ELF-1 (cell line): Measurements from ENCODE around the gene DDC.

ENCODE experiments used
- DNase-seq: peaks from one replicate; pipeline ENCODE4 v3.0.0-alpha.2; 2016; ENCODE audit warnings: low read depth, low spot score

DDC gene

GRCh38 chr7:50564640-50565558 lies at the start of gene DDC:
TSS of gene DDC (minus strand) at chr7:50565405. CDS start at chr7:50544085, 21,320 bp downstream.
- no peak for DNase-seq

GRCh38 chr7:50613473-50613872 lies 48.3 kb upstream of the DDC start:
- DNase-seq, result no peak

- DNase-seq, result no peak
Observed at GRCh38 chr7:50612704-50613103, 47.5 kb upstream of the DDC start.

- DNase-seq, result no peak
Observed at GRCh38 chr7:50610521-50611277, 45.5 kb upstream of the DDC start.

GRCh38 chr7:50608196-50608906 lies 43.1 kb upstream of the DDC start:
- no peak for DNase-seq

- no peak for DNase-seq
Observed at GRCh38 chr7:50607524-50608125, 42.4 kb upstream of the DDC start.

GRCh38 chr7:50605059-50605458 lies 39.9 kb upstream of the DDC start:
- no peak for DNase-seq

GRCh38 chr7:50603287-50603686 lies 38.1 kb upstream of the DDC start:
- DNase-seq, result no peak

GRCh38 chr7:50599385-50599784 lies 34.2 kb upstream of the DDC start:
- DNase-seq, result no peak

GRCh38 chr7:50598460-50599343 lies 33.5 kb upstream of the DDC start:
- DNase-seq, result no peak

GRCh38 chr7:50596484-50596883 lies 31.3 kb upstream of the DDC start:
- no peak for DNase-seq

GRCh38 chr7:50595491-50596102 lies 30.4 kb upstream of the DDC start:
- no peak for DNase-seq

GRCh38 chr7:50594734-50595485 lies 29.7 kb upstream of the DDC start:
- DNase-seq, result no peak

- DNase-seq, result no peak
Observed at GRCh38 chr7:50594136-50594535, 28.9 kb upstream of the DDC start.

GRCh38 chr7:50592940-50593339 lies 27.7 kb upstream of the DDC start:
- no peak for DNase-seq

GRCh38 chr7:50591480-50592438 lies 26.6 kb upstream of the DDC start:
- peak; percentile 22 for DNase-seq

- DNase-seq, result no peak
Observed at GRCh38 chr7:50591098-50591479, 25.9 kb upstream of the DDC start.

- DNase-seq, result no peak
Observed at GRCh38 chr7:50590535-50590934, 25.3 kb upstream of the DDC start.
